GM12878 (cell line): ENCODE measurements around the gene CCDC169. TPM values are rescaled to one million over a fixed set of nuclear protein-coding genes. Genes with fewer than 3 reads are reported as not detected.

Source experiments
- ATAC-seq: fragments of 200-7000 bp; cut with Tn5 transposase; 3 replicates; pipeline ENCODE4 v1.9.1; 2020; ENCODE audit warnings: mild to moderate bottlenecking, moderate library complexity
- BruUV-seq: library from RNA; stranded (reverse); fragments of 400-500 nt; replicated peaks from 2 replicates; lab custom pipeline; 2021; lab: Mats Ljungman, UMichigan
- CTCF ChIA-PET: fragments of 300-600 bp; sonication (Branson Sonifier 250); formaldehyde crosslinking; extraction: SDS; loops from one replicate; lab custom pipeline; 2021; ENCODE audit warnings: inconsistent platforms; lab: Yijun Ruan, JAX
- POLR2A ChIA-PET: fragments of 350-600 bp; formaldehyde crosslinking; extraction: SDS; loops from one replicate; lab custom pipeline; 2021; ENCODE audit warnings: inconsistent platforms; lab: Charles Lee
- RAD21 ChIA-PET: fragments of 300-600 bp; sonication (Branson Sonifier 250); formaldehyde crosslinking; loops from one replicate; lab custom pipeline; 2023; ENCODE audit warnings: antibody characterized with exemption; ENCODE audit not compliant: unreplicated experiment; lab: Charles Lee
- SMC1A ChIA-PET: fragments of 300-600 bp; sonication (Branson Sonifier 250); formaldehyde crosslinking; loops from one replicate; lab custom pipeline; 2023; ENCODE audit not compliant: unreplicated experiment, uncharacterized antibody; lab: Charles Lee
- DNase-seq: peaks from one replicate; pipeline ENCODE4 v3.0.0-alpha.2; 2011; ENCODE audit warnings: low read depth, low spot score
- FAIRE-seq: peaks from 3 replicates; lab custom pipeline; 2011; peaks lifted over from hg19 to GRCh38; lab: Jason Lieb, UNC
- H2AFZ ChIP-seq: 2 replicates; pipeline ENCODE4 v1.6.0; 2011; ENCODE audit warnings: low read depth, low read length, control low read depth; ENCODE audit not compliant: control insufficient read depth
- H3K27ac ChIP-seq: 2 replicates; pipeline ENCODE4 v1.5.1; 2011; ENCODE audit warnings: control low read depth; ENCODE audit not compliant: control insufficient read depth, insufficient read depth
- H3K27me3 ChIP-seq, 2 experiments: replicated peaks in 1 of 2; 2 replicates each; pipeline versions ENCODE4 v1.6.0 to v1.6.1; 2011; ENCODE audit warnings: low read length in 1 of 2; ENCODE audit not compliant: control insufficient read depth in 2 of 2, insufficient read depth in 2 of 2
- H3K36me3 ChIP-seq, 2 experiments: 2 replicates each; pipeline ENCODE4 v1.5.1; 2011; ENCODE audit warnings: low read length in 1 of 2; ENCODE audit not compliant: control insufficient read depth in 2 of 2, insufficient read depth in 2 of 2
- H3K4me1 ChIP-seq: 2 replicates; pipeline ENCODE4 v1.6.1; 2011; ENCODE audit warnings: mild to moderate bottlenecking, low read length, moderate library complexity, mixed read lengths; ENCODE audit not compliant: control insufficient read depth, insufficient read depth
- H3K4me2 ChIP-seq: 2 replicates; pipeline ENCODE4 v1.6.0; 2011; ENCODE audit warnings: control low read depth; ENCODE audit not compliant: control insufficient read depth, insufficient read depth
- H3K4me3 ChIP-seq: fragments of 200-600 bp; sonication (generic); 2 replicates; pipeline ENCODE4 v1.5.1; 2016
- H3K79me2 ChIP-seq: 2 replicates; pipeline ENCODE4 v1.6.0; 2011; ENCODE audit warnings: low read length; ENCODE audit not compliant: control insufficient read depth, insufficient read depth
- H3K9ac ChIP-seq: 2 replicates; pipeline ENCODE4 v1.8.0; 2011; ENCODE audit warnings: low read length, control low read depth, mixed read lengths; ENCODE audit not compliant: control insufficient read depth, insufficient read depth
- H3K9me3 ChIP-seq: replicated peaks from 3 replicates; pipeline ENCODE4 v1.5.1; 2011; ENCODE audit warnings: mild to moderate bottlenecking, low read length; ENCODE audit not compliant: control insufficient read depth, insufficient read depth
- H4K20me1 ChIP-seq: 2 replicates; pipeline ENCODE4 v1.6.0; 2011; ENCODE audit not compliant: control insufficient read depth, insufficient read depth
- CEBPZ ChIP-seq: fragments of 150-350 bp; IDR thresholded peaks from 2 replicates; pipeline ENCODE4 v1.6.1; 2016; ENCODE audit warnings: low read depth, low read length
- CREM ChIP-seq: IDR thresholded peaks from 2 replicates; pipeline ENCODE4 v1.6.1; 2014; ENCODE audit warnings: antibody characterized with exemption, low read depth
- ETV6 ChIP-seq, 2 experiments: fragments of 450-650 bp in 1 of 2; IDR thresholded peaks in 1 of 2; conservative IDR thresholded peaks in 1 of 2; 2 replicates each; pipeline ENCODE4 v1.6.1; 2014; ENCODE audit warnings: antibody characterized with exemption in 1 of 2, borderline replicate concordance in 1 of 2, low read depth in 1 of 2, mild to moderate bottlenecking in 1 of 2, moderate library complexity in 1 of 2
- HDAC2 ChIP-seq: fragments of 200-600 bp; sonication (generic); IDR thresholded peaks from 2 replicates; pipeline ENCODE4 v1.6.1; 2017
- IKZF2 ChIP-seq, 2 experiments: fragments of 450-650 bp; IDR thresholded peaks; 2 replicates each; pipeline ENCODE4 v1.6.1; 2017; ENCODE audit warnings: mild to moderate bottlenecking in 2 of 2, moderate library complexity in 2 of 2
- SUZ12 ChIP-seq: fragments of 200-600 bp; sonication (generic); IDR thresholded peaks from one replicate; pipeline ENCODE4 v1.6.1; 2018; ENCODE audit warnings: antibody characterized with exemption, mild to moderate bottlenecking; ENCODE audit not compliant: unreplicated experiment
- ZNF592 ChIP-seq: fragments of 450-650 bp; IDR thresholded peaks from 2 replicates; pipeline ENCODE4 v1.6.1; 2017; ENCODE audit warnings: mild to moderate bottlenecking, moderate library complexity
- ZNF687 ChIP-seq: fragments of 450-650 bp; IDR thresholded peaks from 2 replicates; pipeline ENCODE4 v1.6.1; 2017; ENCODE audit warnings: mild to moderate bottlenecking, moderate library complexity
- WGBS: methylation state at CpG from one replicate; pipeline ENCODE4 v1.1.6; 2016; ENCODE audit warnings: low lambda C conversion rate; ENCODE audit not compliant: insufficient replicate concordance, insufficient coverage; ENCODE audit errors: missing lambda C conversion rate; 5-methylcytosine and 5-hydroxymethylcytosine counted together
- in situ Hi-C: fragments of 300-500 bp; cut with MboI; formaldehyde crosslinking; loops from 9 replicates; pipeline ENCODE4 v1.14.3; 2018; ENCODE audit warnings: mixed read lengths
- intact Hi-C: fragments of 100-400 bp; cut with micrococcal nuclease; formaldehyde crosslinking; loops from one replicate; pipeline ENCODE4 v1.14.2; 2022; ENCODE audit not compliant: unreplicated experiment
- polyA plus RNA-seq, 11 experiments: library from polyadenylated mRNA; depleted of rRNA in 4 of 11; unstranded in 6 of 11; stranded (reverse) in 5 of 11; fragments of >200 nt; fragmentation: Nextera tagmentation in 4 of 11; fragmentation: Illumina TruSeq in 1 of 11; extraction: Ambion mirVana in 4 of 11; extraction: Trizol in 1 of 11; gene quantifications; 1 replicate in 1 of 11; 2 replicates in 10 of 11; pipeline versions ENCODE4 v1.2.1 to v1.2.3, GENCODE V29; 2011 to 2016; ENCODE audit warnings: inconsistent platforms in 2 of 11, missing spikeins in 2 of 11, low read depth in 1 of 11
- total RNA-seq, 4 experiments: library from RNA; depleted of rRNA in 3 of 4; stranded (reverse); fragments of >200 nt in 3 of 4; fragmentation: Illumina TruSeq in 1 of 4; extraction: Trizol in 1 of 4; gene quantifications; 2 replicates each; pipeline versions ENCODE4 v1.2.1 to v1.2.3, GENCODE V29; 2013 to 2021
- TF ChIP-seq, protein P1 (sequence below): fragments of 450-650 bp; IDR thresholded peaks from 2 replicates; pipeline ENCODE4 v1.6.1; 2017; ENCODE audit warnings: low read depth, mild to moderate bottlenecking, moderate library complexity

CCDC169 gene
- total and polyA plus RNA-seq, 10 of the 15 experiments (the other 5 are each of a cell fraction or from before 2014, with no cell fraction given): 0.13 to 1.4 (median 0.24) TPM; not detected in 4

DNA sequence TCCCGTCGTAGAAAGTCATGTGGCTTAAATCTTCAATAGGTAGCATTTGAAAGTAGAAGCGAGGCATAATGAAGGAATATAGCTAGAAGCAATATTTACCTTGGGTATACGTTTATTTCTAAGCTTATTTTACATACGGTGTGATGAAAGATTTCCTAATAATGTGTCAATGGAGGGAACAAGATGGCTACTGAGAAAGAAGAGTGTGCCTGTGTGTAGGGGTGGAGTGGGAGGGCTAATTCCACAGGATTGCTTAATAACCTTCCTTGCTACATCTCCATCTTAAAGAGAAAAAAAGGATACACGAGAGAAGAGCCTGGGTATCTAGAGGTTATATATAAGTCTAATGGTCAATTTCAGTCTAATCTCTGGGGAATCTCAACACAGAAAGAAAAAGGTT lies 46.6 kb upstream of the CCDC169 start:
- no peaks in the 10 kb centered on the region for H3K4me1 ChIP-seq
- RAD21 ChIA-PET: interaction anchor here (0.6 to 8.6 kb wide), 8 partner anchors 13 to 656 kb away, joined by 3 to 67 read pairs (median 4); no protein-coding TSS in a partner anchor
- SMC1A ChIA-PET: interaction anchor here (0.6 to 2.7 kb wide), 9 partner anchors 9 to 87 kb away, joined by 3 to 21 read pairs (median 5); no protein-coding TSS in a partner anchor
- in situ Hi-C loops: no loop called here
- ATAC-seq: no peak
- CTCF ChIA-PET: interaction anchor here (0.6 to 8.5 kb wide), 8 partner anchors 10 to 605 kb away, joined by 3 to 94 read pairs (median 4); no protein-coding TSS in a partner anchor
- H3K27ac ChIP-seq: no peak overlapping the region
- H2AFZ ChIP-seq: no peak overlapping the region
- H3K9me3 ChIP-seq: no peaks in the 10 kb centered on the region; the same call in 2 of the 3 replicates
- no peaks in the 10 kb centered on the region for H4K20me1 ChIP-seq
- H3K4me2 ChIP-seq: no peak overlapping the region
- no peaks in the 10 kb centered on the region for H3K36me3 ChIP-seq
- WGBS: 55% methylated on average over 6 of the region's 6 CpGs
- POLR2A ChIA-PET: interaction anchor here (1.6 to 1.7 kb wide), 2 partner anchors 11 to 13 kb away, joined by 4 read pairs; no protein-coding TSS in a partner anchor
- H3K79me2 ChIP-seq: no peaks in the 10 kb centered on the region; the same call in 1 of the 2 replicates
- H3K27me3 ChIP-seq: 0 out of 4 replicates have a peak, but pooled peaks cover 0 to 3% of the 10 kb centered on the region in 2 experiments
- intact Hi-C loops: no loop called here
- no TSS peak for BruUV-seq
- no peak overlapping the region for H3K9ac ChIP-seq
- no peak for DNase-seq
- H3K4me3 ChIP-seq: no peak overlapping the region
- no peak for FAIRE-seq
- TF ChIP-seq CEBPZ: no peak
- no peak for TF ChIP-seq IKZF2 (IDR thresholded peaks at IDR 0.05)
- TF ChIP-seq, protein P1, sequence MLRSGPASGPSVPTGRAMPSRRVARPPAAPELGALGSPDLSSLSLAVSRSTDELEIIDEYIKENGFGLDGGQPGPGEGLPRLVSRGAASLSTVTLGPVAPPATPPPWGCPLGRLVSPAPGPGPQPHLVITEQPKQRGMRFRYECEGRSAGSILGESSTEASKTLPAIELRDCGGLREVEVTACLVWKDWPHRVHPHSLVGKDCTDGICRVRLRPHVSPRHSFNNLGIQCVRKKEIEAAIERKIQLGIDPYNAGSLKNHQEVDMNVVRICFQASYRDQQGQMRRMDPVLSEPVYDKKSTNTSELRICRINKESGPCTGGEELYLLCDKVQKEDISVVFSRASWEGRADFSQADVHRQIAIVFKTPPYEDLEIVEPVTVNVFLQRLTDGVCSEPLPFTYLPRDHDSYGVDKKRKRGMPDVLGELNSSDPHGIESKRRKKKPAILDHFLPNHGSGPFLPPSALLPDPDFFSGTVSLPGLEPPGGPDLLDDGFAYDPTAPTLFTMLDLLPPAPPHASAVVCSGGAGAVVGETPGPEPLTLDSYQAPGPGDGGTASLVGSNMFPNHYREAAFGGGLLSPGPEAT: no peak
- no peak for TF ChIP-seq CREM
- TF ChIP-seq ZNF592: no peak
- no peak for TF ChIP-seq ZNF687
- no peak for TF ChIP-seq ETV6 (conservative IDR thresholded peaks at IDR 0.05 in 1 of 2, IDR thresholded peaks at IDR 0.05 in 1 of 2; ENCODE audit: borderline replicate concordance in 1 of 2, low read depth in 1 of 2)
- TF ChIP-seq HDAC2: no peak
- TF ChIP-seq SUZ12: no peak
